ENCODE data around the gene NBEAL1. TPM values are rescaled to one million over a fixed set of nuclear protein-coding genes. Genes with fewer than 3 reads are reported as not detected.

Gene NBEAL1
- total RNA-seq, 2 donors from 2014 or later, result 37.4 to 60.8 TPM

DNA sequence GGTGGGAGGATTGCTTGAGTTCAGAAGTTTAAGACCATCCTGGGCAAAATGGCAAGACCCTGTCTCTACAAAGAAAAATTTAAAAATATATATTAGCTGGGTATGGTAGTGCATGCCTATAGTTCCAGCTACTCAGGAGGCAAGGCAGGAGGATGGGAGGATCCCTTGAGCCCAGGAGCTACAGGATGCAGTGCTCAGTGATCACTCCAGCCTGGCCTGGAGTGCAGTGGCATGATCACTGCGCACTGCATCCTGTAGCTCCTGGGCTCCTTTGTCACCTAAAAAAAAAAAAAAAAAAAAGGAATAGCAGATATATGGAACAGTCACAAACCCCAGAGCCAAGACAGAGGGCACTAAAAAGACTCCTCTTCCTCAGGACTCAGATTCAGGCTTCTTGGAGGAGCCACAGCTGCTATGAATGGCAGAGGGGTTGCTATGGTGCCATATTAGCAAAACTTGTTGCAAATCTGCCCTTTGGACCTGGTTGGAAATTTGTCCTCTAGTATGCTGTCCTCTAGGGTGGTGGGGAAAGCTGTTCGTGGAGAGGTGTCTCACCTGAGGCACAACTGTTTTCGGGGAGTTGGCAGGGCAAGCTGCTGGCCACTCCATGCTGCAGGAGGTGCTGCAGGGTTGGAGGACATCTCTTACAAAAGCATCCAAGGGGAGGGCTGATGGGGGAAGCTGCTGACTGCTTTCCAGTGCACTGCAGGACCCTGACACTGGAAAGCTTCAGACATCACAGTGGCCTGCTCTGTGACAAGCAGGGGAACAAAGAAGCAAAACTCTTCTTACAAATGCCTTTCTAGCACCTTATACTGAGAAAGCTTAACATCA, 246.9 kb downstream of the NBEAL1 start:
- intact Hi-C loops (cut with DNase I), result no loop called here
- no peak for DNase-seq (ENCODE audit: low spot score)

Other genes with a start within 250 kb of the NBEAL1 start
- 10 to 100 TPM; 11.1 to 12.0 TPM for gene ICA1L, start 143.1 kb upstream of the NBEAL1 start, total RNA-seq
- 10 to 100 TPM; 31.5 to 33.6 TPM for gene WDR12, start 103.2 kb upstream of the NBEAL1 start, total RNA-seq
- gene CARF, start 102.6 kb upstream of the NBEAL1 start, total RNA-seq, result 10 to 100 TPM in 1 of 2 donors, 1 to 10 TPM in 1; 9.9 to 12.4 TPM
- 10 to 100 TPM; 24.8 to 29.6 TPM for gene CYP20A1, start 224.1 kb downstream of the NBEAL1 start, total RNA-seq